NCI-H2081 treated with DMSO at 0.1 percent for 48 hours (cell line): Measurements from ENCODE around the gene LRRC32.

Experiments
- DNase-seq: peaks from one replicate; lab custom pipeline; 2025; lab: John Stamatoyannopoulos, UW

LRRC32 gene

DNA sequence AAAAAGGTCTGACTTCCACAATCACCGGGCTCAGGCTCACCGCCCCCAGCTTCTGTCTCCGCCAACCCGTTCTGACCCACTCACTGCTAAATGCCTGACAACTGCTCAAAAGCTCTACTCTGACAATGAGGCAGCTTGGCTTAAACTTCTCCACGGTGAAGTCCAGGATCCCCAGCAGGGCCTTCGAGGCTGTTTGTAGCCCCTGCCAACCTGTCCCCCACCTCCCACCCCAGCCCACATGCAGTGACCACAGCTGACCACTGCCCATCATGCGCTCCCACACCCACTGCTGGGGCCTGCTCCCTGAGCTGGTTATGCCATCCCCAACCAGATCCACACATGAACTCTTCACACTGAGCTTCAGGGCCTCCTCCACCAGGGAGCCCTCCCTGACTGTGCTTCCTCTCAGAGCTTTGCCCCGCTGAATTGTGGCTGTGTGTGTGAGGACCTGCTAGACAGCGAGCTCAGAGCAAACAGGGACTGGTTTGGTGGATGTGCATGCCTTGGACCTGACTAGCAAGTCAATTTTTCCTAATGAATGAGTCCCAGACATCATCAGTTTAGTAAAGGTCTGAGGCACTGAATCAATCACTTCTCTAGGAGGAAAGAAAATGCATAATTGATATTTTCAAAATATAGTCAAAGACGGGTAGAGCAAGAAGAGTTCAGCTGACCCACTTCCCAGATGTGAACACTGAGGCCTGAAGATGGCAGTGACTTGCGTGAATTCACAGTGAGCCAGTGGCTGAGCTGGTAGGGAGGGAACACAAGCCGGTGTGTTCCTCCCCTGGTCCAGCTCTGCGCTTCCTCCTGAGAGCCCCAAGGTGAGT is 7.7 kb downstream of the LRRC32 start:
- DNase-seq: no peak

DNA sequence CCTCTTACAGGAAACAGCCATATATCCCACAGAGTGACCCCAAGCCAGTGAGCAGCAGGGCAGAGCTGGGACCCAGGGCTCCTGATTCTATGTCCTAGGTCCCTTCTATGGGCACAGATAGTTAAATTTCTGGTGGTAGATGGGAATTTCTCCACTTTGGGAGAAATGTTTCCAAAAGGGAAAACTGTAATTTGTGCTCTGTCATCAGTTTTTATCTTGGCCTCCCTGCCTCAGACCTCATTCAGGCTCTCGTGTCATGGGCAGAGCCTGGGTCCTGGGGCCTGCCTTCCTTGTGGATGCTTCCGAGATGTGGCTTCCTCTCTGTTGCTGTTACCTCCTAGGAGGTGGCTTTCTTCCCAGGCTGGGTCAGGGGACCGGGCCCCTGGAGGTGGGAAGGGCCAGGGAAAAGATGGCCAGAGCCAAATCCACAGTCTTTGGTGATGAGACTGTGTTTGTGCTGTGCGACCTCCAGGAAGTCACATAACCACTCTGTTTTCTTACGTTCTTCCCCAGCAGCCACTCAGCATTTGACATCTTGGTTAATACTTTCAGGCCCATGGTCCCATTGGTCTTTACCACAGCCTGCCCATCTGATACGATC is 8.6 kb downstream of the LRRC32 start:
- no peak for DNase-seq

DNA sequence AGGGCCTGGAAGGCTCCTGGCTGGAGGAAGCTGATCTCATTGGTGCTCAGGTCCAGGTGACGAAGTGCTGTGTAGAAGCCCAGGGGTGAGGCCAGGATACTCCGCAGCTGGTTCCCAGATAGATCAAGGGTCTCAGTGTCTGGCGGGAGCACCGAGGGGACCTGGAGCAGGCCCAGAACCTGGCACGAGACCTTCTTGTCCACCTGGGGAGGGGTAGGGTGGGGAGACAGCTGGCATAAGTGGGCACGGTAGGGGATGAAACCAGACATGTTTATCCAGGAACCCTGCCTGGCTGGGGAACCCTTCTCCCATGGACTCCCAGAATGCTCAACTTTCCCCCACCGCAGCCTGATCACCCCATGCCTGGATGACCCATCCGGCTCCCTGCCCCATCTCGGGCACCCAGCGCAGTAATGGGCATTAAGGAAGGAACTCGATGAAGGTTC is 9.2 kb downstream of the LRRC32 start:
- no peak for DNase-seq

DNA sequence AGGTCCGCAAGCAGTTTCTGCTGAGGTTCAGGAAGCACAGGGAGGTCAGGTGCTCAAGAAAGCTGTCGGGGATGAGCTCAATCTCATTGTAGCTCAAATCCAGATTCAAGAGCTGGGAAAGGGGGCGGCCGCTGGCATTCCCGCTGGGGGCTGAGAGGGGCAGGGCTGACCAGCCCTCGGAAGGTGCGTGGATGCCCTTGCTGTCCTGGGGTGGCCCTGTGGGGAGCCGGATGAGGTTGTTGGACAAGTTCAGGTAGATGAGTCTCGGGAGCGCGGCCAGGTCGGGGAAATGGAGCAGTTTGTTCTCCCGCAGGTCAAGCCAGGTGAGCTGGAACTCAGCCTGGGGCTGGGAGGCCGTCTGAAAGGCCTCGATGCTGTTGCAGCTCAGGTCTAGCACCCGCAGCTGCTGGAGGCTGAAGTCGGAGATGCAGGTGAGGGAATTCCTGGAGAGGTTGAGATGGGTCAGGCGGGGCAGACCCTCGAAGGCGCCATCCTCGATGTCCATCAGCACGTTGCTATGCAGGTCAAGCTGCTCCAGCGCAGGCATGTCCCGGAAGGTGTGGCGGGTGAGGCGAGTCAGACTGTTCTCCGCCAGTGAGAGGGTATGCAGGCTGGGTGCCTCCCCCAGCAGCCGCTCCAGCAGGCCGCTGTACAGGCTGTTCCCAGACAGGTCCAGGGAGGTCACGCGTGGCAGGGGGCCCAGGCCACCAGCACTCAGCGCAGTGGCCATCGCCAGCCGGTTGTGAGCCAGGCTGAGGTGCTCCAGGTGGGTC is 9.8 kb downstream of the LRRC32 start:
- DNase-seq: no peak

DNA sequence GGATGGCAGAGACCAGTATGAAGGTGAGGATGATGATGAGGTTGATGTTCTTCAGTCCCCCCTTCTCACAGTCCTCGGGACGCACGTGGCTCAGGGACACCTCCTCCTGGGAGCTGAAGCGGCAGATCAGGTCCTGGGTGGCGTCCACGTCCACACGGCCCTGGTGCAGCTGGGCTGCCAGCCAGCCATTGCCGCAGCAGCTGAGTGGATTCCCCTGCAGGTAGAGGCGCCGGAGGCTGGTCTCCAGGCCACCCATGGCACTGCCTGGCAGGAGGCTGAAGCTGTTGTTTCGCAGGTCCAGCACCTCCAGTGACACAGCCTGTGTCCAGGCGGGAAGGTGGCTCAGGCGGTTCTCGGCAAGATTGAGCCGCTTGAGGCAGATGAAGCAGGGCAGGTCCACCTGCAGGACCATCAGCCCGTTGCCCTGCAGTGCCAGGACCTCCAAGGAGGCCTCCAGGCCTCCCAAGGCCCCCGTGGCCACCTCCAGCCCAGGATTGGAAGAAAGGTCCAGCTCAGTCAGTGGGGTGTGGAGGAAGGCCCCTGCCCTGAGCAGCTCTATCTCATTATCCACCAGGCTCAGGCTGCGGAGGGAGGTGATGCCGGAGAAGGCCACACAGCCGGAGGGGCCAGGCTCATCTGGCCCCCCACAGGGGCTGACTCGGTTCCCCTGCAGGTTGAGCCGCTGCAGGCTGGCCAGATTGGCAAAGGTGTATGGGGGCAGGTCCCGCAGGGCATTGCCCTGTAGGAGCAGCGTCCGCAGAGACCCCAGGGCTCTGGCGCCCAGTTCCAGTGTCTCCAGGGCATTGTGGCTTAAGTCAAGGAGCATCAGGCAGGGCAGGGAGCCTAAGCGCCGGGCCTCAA is 10.6 kb downstream of the LRRC32 start:
- DNase-seq: no peak

DNA sequence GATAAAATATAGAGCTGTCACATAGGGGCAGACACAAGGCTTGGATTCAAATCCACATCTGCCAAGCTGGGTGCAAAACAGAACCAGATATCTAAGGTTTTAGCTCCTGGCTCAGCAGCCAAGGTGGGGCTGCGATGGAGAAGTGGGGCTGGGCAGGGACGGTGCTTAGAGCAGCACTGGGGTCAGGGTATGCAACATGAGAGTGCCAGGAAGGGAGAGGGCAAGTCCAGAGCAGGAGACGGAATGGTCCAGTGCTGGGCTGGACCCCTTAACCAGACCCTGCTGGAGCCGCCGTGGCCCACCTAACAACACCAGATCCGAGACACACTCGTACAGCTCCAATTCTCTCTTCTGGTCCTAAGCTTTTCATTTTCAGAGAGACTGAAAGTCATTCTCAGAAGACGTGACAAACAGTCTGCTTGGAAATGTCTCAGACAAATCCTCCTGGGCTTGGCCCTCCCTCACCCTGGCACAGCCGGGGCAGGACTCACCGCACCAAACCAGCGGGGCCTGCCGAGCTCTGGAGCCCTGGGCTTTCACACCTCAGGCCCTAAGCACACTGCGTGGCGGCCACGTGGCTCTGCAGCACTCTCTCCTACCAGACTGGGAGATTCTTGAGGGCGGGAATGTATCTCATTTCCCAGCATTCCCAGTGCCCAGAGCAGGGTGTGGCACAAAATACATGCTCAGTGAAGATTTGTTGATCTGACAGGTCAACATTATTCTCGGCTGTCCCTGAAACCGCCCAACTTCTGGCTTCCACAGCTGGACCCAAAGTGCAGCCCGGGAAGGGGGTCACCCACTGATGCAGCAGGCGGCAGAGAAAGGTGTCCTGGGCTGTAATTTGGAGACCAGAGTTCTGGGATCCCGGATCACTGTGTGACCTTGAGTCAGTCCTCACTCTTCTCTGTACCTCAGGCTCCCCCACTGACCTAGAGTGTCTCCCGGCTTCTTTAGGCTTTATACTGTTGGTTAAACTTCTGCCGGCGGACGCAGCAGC is 11.6 kb downstream of the LRRC32 start:
- no peak for DNase-seq

DNA sequence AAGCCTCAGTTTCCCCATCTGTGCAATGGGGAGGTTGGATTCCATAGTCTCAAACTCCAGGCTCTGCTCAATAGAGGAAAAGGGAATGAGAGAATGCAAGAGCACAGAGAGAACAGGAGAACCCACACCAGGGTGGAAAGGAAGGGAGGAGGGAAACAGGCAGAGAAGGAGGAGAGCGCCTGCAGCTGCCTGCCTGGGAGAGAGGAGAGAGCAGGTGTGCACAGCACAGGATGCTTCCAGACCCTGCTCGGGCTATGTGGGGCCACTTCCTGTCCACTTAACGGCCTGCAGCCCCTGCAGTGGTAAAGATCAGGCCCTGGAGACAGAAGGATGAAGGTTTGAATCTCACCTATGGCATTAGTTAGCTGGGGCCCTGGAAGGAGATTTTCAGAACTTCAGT is 12.3 kb downstream of the LRRC32 start:
- no peak for DNase-seq

DNA sequence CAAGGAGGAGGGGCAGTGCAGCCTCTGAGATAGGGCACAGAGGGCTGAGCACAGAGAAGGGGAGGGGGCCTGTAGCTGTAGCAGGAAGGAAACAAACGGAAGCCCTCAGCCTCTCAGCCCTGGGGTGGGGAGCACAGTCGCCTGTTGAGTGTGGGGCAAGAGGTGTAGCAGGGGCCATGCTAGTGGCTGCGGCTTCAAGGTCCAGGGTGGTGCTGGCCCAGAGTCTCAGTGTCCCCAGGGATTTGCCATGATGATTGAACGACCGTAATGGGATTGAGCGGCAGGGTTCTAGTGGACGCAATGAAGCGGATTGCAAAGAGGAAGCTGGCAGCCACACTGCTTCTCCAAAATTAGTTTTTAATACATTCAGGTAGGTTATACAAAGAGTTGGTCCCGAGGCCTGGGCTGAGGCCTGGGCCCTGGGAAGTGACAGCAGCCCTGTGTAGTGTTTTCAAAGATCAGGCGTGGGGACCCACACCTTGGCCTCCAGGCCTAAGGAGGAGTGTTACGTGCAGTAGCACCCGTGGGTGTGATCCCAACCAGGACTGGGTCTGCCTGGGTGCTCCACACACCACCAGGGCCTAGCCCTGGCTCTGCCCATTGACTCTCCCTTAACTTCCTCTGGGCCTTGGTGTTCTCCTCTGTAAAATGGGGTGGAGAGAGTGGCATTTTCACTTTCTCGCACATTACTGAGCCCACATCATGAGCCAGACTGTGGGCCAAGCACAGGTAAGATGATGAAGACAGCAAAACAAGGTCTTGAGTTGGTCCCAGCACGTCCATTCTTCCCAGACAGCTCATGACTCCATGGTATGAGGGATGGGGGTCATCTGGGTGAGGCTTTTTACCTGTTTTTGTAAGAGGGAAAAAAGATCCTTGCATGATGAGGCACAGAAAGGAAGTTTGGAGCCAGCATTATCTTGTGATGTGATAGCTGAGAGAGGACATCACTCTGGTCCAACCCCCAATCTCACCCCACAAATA is 13.1 kb downstream of the LRRC32 start:
- DNase-seq: no peak

DNA sequence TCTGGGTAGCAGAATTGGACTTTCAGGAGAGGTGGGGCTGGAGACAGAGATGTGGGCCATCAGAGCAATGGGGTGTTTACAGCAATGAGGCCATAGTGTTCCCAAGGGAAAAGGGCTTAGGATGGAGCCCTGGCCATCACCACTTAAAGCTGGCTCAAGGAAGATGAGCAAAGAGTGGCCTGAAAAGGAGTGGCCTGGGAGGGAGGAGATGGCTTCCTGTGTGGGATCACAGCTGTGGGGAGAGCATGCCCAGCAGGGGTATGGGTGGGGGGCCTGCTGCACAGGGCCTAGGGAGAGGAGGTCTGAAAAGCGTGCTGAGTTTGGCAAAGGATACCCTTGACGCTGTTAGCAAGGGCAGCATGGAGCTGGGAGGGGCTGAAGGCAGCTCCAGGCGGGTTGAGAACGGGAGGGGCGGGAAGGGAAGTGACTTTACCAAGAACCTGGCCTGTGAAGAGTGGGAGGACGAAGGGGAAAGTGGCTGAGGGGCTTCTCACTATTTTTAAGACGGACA is 13.9 kb downstream of the LRRC32 start:
- DNase-seq: no peak

DNA sequence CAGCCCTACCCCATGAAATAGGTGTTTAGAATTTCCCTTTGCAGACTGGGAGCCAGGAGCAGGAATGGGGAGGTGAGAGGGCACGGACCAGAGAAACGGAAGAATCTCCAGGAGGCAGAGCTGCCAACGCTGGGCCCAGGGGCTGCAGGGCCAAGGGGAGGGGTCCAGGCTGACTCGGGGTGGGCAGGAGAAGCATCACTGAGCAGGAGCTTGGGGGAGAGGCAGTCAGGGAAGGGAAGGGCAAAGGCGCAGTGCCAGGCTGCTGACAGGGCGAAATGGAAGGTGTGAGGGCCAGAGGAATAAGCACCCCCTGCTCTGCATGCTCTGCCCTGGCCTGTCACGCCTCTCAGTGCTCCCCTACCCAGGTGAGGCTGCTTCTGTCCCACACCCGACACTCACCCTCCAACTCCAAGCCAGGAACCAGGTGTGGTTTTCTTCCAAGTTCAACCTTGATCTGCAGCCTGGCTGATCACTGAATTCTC is 14.5 kb downstream of the LRRC32 start:
- no peak for DNase-seq

DNA sequence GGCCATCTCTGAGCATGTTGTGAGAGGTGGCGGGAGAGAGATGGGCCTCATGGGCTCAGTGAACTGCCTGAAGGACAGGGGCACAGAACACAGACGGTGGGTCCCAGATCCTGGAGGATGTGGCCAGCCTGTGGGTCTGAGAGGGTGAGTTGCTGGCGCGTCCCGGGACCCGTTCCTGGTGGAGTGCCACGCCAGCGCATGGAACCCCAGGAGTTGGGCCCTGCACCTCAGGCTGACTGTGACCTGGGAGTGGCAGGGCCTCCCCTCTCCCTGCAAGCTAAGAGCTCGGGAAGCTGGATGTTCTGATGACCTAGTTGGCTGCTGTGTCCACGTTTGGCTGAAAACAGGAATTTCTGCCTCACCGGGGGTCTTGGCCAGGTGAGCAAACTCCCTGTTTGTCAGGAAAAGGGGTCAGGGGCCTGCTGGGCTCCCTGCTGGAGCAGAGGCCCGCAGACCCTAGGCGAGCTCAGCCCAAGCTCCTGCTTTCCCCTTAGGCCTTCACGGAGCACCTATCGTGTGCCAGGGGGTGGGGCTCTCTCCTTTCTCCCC is 15.0 kb downstream of the LRRC32 start:
- no peak for DNase-seq

DNA sequence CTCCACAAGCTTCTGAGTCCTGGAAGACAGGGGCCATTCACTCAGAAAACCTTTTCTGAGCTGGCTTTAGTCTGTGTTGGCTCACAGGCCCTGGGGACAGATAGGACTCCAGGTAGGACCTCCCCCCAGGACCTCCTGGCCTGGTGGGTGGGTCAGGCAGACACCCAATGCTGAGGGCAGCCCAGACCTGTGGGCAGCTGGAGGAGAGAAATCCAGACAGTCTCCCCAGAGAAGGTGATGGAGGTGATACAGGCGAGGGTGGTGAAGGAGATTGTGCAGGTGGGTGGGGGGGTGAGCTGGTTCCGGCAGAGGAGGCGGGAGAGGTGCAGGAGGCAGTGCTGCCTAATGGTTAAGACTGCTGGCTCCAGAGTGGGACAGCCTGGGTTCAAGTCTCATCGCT is 15.6 kb downstream of the LRRC32 start:
- no peak for DNase-seq

DNA sequence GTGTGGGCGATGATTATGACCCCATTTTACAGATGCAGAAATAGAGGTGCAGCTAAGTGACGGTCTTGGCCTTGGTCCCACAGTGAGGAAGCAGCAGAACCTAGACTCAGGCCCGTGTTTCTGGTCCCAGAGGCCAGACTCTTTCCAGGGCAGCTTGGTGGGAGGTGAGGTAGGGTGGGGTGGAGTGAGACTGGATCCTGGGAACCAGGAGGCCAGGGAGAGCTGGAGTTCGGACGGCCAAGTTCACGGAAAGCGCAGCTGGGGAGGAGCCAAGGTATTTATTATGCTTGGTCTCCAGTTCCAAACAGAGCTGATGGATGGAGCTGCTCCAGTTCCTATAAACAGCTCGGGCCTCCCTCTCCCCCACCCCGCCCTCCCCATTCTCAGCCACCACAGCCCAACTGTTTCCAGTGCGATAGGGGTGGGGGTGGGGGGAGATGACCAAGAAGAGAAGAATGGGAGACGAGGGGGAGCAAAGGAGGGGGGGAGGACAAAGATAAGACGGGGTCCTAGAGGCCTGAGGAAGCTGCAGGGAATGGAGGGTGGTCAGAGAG is 16.2 kb downstream of the LRRC32 start:
- no peak for DNase-seq

DNA sequence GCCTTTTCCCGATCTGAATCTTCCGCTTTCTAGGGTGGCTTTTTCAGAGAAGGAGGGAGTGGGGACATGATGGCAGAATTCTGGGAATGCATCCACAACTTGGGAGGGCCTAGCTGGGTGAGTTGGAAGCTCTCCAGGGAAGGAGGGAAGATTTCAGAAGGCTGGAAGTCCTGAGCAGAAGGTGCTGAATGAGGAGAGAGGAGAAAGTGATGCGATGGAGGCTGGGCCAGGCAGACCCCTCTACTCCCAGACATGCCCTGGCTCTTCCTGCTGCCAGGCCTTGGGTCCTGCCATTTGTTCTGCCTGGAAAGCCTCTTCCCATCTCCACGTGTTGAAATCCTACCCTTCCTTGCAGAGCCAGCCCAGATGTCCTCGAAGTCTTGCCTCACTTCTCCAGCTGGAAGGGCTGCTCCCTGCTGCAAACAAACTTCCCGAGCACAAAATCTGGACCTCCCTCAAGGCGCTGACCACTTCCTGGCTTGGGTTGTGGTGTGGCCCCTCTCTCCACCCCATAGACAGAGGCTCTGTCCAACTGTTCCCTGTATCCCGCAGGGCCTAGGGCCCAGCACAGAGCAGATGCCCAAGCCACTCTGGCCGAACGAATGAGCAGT is 16.8 kb downstream of the LRRC32 start:
- DNase-seq: no peak

DNA sequence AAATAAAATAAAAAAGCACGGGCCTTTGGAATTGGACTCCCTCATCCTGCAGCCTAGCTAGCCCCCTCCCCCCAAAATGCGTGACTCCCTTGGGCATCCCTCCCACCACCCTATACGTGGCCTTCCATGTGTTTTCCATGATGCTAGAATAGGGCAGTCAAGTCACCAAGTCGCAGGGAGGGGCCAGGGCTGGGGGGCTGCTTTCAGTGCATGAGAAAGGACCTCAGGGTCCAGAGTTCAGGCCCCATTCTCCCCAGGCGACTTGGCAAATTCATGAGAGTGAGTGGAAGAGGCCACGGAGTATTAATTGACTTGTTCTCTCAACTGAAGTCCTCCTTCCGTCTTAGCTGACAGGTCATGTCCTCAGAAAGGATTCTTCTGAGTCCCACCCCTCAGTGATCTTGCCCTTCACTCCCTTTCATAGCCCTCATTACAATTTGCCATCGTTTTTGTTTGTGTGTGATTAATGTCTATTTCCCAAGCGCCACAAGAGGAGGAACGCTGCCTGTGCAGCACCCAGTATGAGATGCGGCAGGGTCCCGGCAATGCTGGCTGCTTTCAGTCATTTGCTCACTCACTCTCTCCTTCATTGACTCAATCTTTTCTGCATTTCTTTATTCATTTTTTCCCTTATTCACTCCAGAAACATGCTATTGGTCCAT is 17.4 kb downstream of the LRRC32 start:
- DNase-seq: no peak

DNA sequence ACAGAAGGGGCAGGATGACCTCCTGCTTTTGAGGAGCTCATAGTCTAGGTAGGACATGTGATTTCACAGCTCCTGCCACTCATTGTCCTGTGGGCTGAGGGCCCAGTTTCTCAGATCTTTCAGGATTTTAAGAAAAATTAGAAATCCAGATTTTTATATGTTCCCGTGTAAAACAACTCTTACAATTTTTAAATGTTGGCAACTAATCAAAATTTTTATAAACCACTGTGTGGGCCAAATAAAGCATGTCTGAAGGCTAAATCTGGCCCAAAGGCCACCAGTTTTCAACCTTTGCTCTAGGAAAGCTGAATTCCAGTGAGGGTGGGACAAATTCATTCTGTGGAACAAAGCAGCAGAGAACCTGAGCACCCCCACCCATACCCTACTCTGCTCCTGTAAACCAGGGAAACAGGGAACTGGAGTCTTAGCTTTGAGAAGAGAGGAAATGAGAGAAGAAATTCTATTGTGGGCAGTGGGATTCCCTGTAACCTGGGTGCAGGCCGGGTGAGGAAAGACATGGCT is 20.6 kb downstream of the LRRC32 start:
- DNase-seq: no peak

DNA sequence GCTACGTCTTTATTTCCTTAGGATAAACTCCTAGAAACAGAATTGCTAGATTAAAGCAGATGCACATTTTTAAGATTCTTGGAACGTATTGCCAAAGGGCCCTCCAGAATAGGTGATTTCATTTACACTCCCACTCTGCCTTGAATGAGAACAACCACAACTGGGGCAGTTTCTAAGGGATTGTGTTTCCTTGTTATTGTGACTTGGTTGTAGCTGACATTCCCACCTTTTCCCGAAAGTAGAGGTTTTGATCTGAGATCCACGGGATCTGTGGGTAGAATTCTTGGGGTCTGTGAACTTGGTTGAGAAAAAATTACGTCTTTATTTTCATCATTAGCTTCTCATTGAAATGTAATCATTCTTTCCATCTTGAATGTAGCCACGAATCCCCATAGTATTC is 21.5 kb downstream of the LRRC32 start:
- no peak for DNase-seq
